ENCODE results near the gene RPL18.

The RPL18 gene

DNA sequence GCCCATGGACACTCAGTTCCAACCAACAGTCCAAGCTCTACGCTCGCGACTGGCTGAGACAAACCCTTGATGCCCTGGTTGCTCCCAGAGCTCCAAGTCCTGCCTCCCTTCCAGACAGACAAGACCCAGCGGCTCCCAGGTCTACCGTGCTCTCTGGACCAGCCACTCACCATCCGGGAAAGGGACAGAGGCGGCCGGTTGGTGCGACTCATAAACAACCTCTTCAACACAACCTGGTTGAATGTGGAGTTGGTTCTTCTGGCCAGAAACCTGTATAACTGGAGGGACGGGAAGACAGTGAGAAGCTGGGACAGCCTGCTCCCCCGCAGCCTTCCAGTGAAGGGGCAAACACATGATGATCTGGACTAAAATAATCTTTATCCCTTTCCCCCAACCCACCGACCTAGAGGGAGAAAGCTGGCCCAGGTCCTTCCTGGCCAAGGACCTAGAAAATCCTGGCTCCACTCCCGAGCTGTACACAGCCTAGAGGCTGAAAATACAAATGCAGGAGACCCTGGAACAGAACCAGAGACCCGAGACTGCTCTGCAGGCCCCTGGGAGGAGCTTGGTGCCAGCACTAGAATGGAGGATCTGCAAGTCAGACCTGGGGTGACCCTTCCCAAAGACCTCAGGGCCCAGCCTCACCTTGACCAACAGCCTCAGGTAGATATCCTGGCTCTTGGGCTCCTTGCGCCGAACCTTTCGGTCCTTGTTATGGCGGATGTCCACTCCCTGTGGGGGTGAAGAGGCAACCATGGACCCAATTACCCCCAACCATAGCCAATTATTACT, 1.6 kb downstream of the RPL18 start:
- H3K4me3 ChIP-seq (ENCODE audit: low read length): peak overlapping the region; percentile 97
- no peak for TF ChIP-seq ZNF274 (IDR thresholded peaks at IDR 0.05; ENCODE audit: low read depth, low read length)

DNA sequence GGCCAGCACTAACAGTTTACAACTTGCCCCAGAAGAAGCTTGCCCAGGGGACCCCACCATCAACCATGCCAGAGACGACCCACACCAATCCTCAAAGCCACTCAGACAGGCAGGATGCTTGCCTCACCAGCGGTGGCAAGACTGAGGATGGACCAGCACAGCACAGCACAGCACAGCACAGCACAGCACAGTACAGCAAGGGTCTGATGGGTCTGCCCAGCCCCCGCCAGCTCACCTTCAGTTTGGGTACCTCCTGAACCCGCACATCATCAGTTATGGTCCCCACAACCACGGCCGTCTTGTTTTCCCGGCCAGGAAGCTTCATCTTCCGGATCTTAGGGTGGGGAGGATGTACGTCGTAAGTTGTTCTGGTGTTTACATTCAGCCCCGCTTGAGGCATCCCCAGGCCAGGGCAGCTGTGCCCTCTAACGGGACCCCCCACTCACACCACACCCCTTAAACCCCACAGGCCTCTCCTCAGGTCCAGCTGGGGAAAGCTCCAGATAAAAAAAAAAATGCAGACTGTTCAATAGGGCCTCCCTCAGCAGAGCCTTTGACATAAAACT, 2.4 kb downstream of the RPL18 start:
- H3K4me3 ChIP-seq (ENCODE audit: low read length): no peak overlapping the region

DNA sequence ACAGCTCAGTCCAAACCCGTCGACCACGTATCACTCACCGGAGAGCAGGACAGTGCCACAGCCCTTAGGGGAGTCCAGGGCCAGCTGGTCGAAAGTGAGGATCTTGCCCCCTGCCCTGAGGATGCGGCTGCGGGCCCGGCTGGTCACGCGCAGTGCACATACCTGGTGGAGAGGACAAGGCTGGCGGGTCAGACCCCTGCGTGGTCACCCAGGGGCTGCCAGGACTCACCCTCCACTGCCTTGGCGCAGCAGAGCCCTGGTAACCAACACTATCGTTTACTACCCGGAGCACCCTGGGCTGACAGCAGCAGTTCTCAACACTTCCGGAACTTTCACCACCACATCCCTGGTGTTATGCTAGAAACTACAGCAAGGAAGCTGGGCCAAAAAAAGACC, 2.9 kb downstream of the RPL18 start:
- TF ChIP-seq ZNF274 (IDR thresholded peaks at IDR 0.05; ENCODE audit: low read depth, low read length): no peak
- H3K4me3 ChIP-seq (ENCODE audit: low read length): no peak overlapping the region

More for the DNA sequence above, 2.4 kb downstream of the RPL18 start:
- no peak for TF ChIP-seq ZNF274 (IDR thresholded peaks at IDR 0.05; ENCODE audit: low read depth, low read length)

DNA sequence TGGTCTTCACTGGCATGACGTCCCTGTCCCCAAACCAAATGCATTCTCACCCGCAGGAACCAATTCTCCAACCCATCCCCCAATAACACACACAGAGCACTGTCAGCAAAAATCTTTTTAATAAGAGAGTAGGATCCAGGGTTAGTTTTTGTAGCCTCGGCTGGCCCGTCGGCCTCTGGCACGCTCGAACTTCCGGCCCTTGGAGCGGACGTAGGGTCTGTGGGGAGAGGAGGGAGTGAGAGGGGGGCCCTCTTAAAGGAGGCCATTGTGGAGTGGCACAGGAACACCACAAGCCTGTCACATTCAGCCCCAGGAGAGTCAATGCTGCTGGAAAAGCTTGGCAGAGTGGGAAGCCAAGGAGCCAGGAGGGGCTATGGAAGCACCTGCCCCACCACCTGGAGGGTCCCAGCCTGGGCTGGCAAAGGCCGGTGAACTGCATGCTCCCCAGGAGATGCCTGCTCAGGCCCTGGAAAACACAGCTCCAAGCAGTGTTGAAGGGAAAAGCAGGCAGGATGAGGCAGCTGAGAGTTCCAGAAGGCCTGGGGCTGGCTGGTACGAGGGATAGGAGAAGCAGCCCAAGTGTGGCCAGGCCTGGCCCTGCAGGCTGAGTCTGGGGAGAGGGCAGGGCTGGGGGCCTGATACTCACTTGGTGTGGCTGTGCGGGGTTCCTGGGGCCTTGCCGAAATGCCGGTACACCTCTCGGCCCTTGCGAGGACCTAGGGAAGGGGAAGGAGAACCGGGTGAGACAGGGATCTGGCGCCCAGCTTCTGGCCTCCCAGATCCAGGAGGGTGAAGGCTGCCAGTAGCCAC, 3.5 kb downstream of the RPL18 start:
- no peak for TF ChIP-seq ZNF274 (IDR thresholded peaks at IDR 0.05; ENCODE audit: low read depth, low read length)
- no peak overlapping the region for H3K4me3 ChIP-seq (ENCODE audit: low read length)

DNA sequence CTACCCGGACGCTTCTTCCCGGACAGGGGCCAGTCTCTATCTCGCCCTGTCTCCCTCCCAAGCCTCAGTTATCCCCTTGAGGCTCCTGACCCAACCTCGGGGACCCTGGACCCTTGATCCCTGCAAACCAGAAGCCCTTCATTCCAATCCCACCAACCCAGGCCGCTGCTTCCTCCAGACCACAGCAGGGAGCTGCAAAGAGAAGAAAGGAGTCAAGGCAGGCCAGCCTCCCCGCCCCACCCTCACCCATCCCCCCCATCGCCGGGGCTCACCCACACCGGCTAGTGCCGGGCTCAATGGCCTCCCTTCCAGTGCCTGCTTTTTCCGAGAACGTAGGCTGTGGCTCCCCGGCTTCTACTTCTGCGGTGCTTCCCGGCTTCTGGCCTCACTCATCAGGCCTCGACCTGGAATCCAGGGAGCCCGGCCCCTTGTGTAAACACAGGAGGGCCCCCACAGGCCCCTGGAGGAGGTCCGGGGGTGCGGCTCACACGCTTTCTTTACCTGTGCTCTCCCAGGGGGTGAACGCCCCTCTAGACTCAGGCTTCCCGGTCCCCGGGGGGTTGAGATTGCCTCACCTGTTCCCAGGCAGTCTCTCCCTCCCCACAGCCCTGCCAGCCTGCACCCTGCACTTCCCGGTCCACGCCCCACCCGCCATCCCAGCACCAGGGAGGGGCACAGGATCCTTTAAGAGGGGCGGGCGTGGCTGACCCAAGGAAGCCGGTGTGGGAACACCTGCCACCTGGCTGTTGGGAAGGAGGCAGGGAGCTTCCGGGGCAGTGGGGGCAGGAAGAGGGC, 4.3 kb downstream of the RPL18 start, which contains the start of gene FAM83E:
Gene FAM83E (minus strand): TSS at position 641 of the 795 bp plus-strand sequence. CDS start 1,704 bp downstream, outside the sequence.
- no peak for TF ChIP-seq ZNF274 (IDR thresholded peaks at IDR 0.05; ENCODE audit: low read depth, low read length)
- no peak within 1 kb of the TSS for H3K4me3 ChIP-seq (ENCODE audit: low read length)

DNA sequence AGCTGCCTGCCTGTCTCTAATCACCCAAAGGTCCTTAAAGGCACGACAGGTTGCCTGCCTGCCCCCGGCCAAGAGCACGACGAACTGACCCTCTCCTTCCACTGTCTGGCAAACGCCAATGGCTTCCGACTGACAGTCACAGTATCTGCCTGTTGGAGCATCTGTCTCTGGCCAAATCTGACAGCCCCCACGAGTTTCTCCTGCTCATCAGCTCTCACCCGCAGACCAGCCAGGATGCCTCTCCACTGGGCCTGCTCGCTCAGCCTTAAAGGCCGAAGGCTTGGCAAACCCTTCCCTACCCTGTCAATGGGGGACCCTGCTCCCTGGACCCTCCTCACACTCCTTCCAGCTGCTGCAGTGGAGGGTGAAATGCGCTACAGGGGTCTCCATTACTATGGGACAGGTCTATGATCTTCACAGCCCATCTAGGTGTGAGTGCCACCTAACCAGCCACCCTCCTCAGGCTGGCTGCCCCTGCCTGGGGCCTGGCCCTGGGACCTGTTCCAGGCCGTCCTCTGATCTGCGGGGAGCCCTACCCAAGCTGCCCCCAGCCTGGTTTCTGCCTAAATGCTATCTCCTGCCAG, 5.0 kb downstream of the RPL18 start:
- TF ChIP-seq ZNF274 (IDR thresholded peaks at IDR 0.05; ENCODE audit: low read depth, low read length): no peak
- no peak overlapping the region for H3K4me3 ChIP-seq (ENCODE audit: low read length)

DNA sequence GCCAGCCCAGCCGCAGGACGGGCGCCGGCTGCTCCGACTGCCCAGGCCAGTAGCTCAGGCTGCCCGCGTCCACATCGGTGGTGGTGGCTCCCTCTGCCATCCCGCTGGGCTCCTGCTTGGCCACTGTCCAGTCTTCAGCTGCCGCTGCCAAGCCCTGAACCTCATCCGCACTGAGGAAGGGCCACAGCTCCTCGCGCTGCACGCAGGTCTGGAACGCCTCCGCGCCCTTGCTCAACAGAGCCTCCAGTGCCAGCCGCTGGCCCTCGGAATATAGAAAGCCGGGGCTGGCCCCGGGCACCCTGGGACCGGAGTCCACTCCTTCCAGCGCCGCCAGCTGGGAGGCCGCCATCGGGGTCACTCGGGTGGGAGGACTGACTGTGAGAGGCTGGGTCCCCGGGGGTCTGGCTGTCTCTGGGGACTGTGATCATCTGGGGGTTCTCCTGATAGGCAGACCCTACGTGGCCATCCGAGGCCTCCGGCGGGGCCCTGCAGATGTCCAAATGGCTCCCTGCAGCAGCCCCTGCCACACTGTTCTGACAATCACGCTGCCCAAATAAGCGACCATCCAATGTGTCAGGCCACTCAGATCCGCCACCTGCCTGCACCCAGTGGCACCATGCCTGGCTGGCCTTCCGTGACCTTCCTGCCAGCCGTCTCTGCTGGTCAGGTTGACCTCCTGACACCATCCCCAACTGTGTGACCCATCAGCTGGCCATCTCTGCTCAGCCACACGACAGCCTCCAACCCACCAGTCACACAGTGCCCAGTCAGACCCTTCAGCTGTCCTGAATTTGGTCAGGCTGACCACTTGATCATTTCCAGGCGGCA, 5.7 kb downstream of the RPL18 start:
- no peak overlapping the region for H3K4me3 ChIP-seq (ENCODE audit: low read length)
- no peak for TF ChIP-seq ZNF274 (IDR thresholded peaks at IDR 0.05; ENCODE audit: low read depth, low read length)

DNA sequence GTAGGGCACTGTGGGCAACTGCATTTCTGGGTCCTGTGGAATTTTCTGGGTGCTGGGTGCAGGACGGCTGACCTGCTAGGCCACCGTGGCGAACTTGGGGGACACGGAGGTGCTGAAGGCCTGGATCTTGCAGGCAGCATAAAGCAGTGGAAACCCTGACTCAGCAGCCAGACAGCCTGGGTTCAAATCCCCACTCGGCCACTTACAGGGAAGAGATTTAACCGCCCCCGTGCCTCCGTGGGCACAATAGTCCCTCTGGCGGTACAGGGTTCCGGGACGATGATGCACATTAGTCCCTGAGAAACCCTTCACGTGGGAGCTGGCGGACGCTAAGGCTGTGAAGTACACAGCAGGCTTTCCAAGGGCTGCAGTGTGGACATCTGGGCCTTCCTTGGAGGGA, 7.1 kb downstream of the RPL18 start:
- no peak for TF ChIP-seq ZNF274 (IDR thresholded peaks at IDR 0.05; ENCODE audit: low read depth, low read length)
- H3K4me3 ChIP-seq (ENCODE audit: low read length): no peak overlapping the region

DNA sequence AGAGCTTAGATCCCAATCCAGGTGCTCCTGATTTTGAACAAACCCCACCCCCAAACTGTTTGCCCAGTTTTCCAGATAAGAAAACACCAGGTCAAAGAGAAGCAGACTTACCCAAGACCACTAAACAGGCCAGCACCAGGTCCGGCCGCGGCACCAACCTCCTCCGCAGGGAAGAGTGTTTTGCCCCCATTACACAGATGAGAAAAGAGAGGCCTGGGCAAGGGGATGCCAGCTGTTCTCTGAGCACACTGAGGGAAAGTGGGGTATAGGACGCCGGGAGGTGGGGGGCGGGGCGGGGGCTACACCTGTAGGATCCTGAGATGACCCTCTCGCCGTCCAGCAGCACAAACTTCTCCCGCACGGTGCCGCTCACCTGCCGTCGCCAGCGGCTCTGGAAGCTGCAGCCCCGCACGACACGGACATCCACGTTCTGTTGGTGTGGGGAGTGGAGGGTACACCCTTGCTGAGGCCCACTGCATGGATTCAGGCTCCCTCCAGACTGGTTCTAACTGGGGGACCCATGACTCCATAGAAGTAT, 9.3 kb downstream of the RPL18 start:
- no peak overlapping the region for H3K4me3 ChIP-seq (ENCODE audit: low read length)
- no peak for TF ChIP-seq ZNF274 (IDR thresholded peaks at IDR 0.05; ENCODE audit: low read depth, low read length)

DNA sequence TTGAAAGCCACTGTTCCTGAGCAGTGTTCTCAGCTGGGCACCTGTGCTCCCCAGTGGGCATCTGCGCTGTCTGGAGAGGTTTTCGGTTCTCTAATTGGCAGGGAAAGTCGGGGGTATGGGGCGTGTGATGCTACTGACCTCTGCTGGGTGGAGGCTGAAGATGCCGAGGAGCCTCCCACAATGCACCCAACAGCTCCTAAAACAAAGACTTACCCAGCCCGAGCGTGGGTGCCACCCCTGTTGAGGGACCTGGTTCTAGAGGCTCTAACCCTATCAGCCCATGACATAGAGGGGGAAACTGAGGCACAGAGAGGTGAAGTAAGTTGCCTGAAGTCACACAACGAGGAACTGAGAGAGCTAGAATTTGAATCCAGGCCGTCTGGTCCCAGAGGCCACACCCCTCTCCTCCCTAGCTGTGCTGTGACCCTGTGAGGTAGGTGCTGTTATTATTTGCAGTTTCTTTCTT, 10.1 kb downstream of the RPL18 start:
- no peak for TF ChIP-seq ZNF274 (IDR thresholded peaks at IDR 0.05; ENCODE audit: low read depth, low read length)
- no peak overlapping the region for H3K4me3 ChIP-seq (ENCODE audit: low read length)

DNA sequence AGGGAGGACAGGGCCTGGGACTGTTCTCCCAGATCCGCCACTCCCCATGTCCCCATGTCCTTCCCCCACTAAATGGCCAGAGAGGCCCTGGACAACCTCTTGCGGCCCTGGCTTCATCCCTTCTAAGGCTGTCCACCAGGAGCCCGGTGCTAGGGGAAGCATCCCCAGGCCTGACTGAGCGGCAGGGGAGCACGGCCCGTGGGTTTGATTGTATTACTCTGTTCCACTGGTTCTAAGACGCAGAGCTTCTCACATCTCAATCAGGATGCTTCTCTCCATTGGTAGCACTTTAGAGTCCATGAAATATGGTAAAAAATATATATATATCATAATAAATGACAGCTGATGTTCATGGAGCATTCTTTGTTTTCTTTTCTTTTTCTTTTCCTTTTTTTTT, 11.6 kb downstream of the RPL18 start:
- no peak for TF ChIP-seq ZNF274 (IDR thresholded peaks at IDR 0.05; ENCODE audit: low read depth, low read length)
- no peak overlapping the region for H3K4me3 ChIP-seq (ENCODE audit: low read length)
